IMR-90 (cell line): Measurements from ENCODE around the gene MFRP. TPM values are rescaled to one million over a fixed set of nuclear protein-coding genes. Genes with fewer than 3 reads are reported as not detected.

Experiments used
- ATAC-seq: fragments of 200-7000 bp; cut with Tn5 transposase; 2 replicates; pipeline ENCODE4 v1.9.1; 2020; ENCODE audit warnings: low read depth, mild to moderate bottlenecking, moderate library complexity
- BruUV-seq: library from RNA; stranded (reverse); fragments of 400-500 nt; replicated peaks from 2 replicates; lab custom pipeline; 2021; lab: Mats Ljungman, UMichigan
- CTCF ChIA-PET: fragments of 300-600 bp; formaldehyde crosslinking; extraction: SDS; loops from one replicate; lab custom pipeline; 2021; ENCODE audit warnings: antibody characterized with exemption; lab: Yijun Ruan, JAX
- POLR2A ChIA-PET: fragments of 300-600 bp; sonication (Branson Sonifier 250); formaldehyde crosslinking; loops from one replicate; lab custom pipeline; 2022; ENCODE audit warnings: antibody characterized with exemption; ENCODE audit not compliant: unreplicated experiment; lab: Charles Lee
- DNase-seq: peaks from one replicate; pipeline ENCODE4 v3.0.0; 2013
- H2AFZ ChIP-seq: replicated peaks from 2 replicates; pipeline ENCODE3; 2013; ENCODE audit warnings: low read length, mild to moderate bottlenecking; ENCODE audit not compliant: poor library complexity
- H2AK5ac ChIP-seq: 2 replicates; pipeline ENCODE4 v1.6.1; 2013; ENCODE audit warnings: low read depth, low read length, inconsistent platforms
- H2AK9ac ChIP-seq: replicated peaks from 2 replicates; pipeline ENCODE3; 2013; ENCODE audit warnings: mild to moderate bottlenecking, low read depth, low read length, moderate library complexity; ENCODE audit not compliant: poor library complexity
- H2BK120ac ChIP-seq: 2 replicates; pipeline ENCODE4 v1.6.1; 2013; ENCODE audit warnings: low read depth, low read length, inconsistent platforms
- H2BK15ac ChIP-seq: 3 replicates; pipeline ENCODE4 v1.6.1; 2013; ENCODE audit warnings: low read depth, low read length, inconsistent platforms
- H2BK20ac ChIP-seq: 2 replicates; pipeline ENCODE4 v1.6.1; 2013; ENCODE audit warnings: low read depth, mild to moderate bottlenecking, inconsistent platforms, low read length, moderate library complexity
- H2BK5ac ChIP-seq: 2 replicates; pipeline ENCODE4 v1.6.1; 2013; ENCODE audit warnings: mild to moderate bottlenecking, low read depth, low read length, inconsistent platforms; ENCODE audit not compliant: poor library complexity, severe bottlenecking
- H3K14ac ChIP-seq: replicated peaks from 2 replicates; pipeline ENCODE4 v1.6.1; 2013; ENCODE audit warnings: low read depth, low read length, inconsistent platforms
- H3K18ac ChIP-seq: 2 replicates; pipeline ENCODE4 v1.6.1; 2013; ENCODE audit warnings: low read depth, low read length, control low read depth
- H3K23ac ChIP-seq: 2 replicates; pipeline ENCODE4 v1.6.1; 2013; ENCODE audit warnings: low read depth, low read length, inconsistent platforms
- H3K27ac ChIP-seq: 2 replicates; pipeline ENCODE4 v1.5.1; 2013; ENCODE audit warnings: mild to moderate bottlenecking, control low read depth, low read length; ENCODE audit not compliant: insufficient read depth
- H3K27me3 ChIP-seq: 2 replicates; pipeline ENCODE4 v1.6.1; 2013; ENCODE audit warnings: low read length; ENCODE audit not compliant: control insufficient read depth, insufficient read depth
- H3K36me3 ChIP-seq: 2 replicates; pipeline ENCODE4 v1.6.1; 2013; ENCODE audit warnings: low read length, mixed read lengths; ENCODE audit not compliant: control insufficient read depth, insufficient read depth
- H3K4ac ChIP-seq: 2 replicates; pipeline ENCODE4 v1.6.1; 2013; ENCODE audit warnings: low read depth, low read length, inconsistent platforms
- H3K4me1 ChIP-seq: 2 replicates; pipeline ENCODE4 v1.6.1; 2013; ENCODE audit warnings: low read length, mixed read lengths; ENCODE audit not compliant: control insufficient read depth, insufficient read depth
- H3K4me2 ChIP-seq: 2 replicates; pipeline ENCODE4 v1.6.1; 2013; ENCODE audit warnings: low read depth, mild to moderate bottlenecking, control low read depth, low read length, moderate library complexity
- H3K4me3 ChIP-seq: 2 replicates; pipeline ENCODE4 v1.5.1; 2013; ENCODE audit warnings: low read depth, mild to moderate bottlenecking, control low read depth, low read length, moderate library complexity; ENCODE audit not compliant: insufficient read depth
- H3K56ac ChIP-seq: 2 replicates; pipeline ENCODE4 v1.6.1; 2013; ENCODE audit warnings: low read length, inconsistent platforms; ENCODE audit not compliant: insufficient read depth; ENCODE audit errors: extremely low read depth
- H3K79me1 ChIP-seq, 2 experiments: 2 replicates each; pipeline ENCODE4 v1.6.1; 2013; ENCODE audit warnings: low read length in 2 of 2, inconsistent platforms in 1 of 2, low read depth in 1 of 2
- H3K9ac ChIP-seq: 2 replicates; pipeline ENCODE4 v1.6.1; 2013; ENCODE audit warnings: low read depth, low read length, control low read depth
- H3K9me1 ChIP-seq: 2 replicates; pipeline ENCODE4 v1.6.1; 2013; ENCODE audit warnings: low read length, inconsistent platforms; ENCODE audit not compliant: insufficient read depth
- H3K9me3 ChIP-seq: 2 replicates; pipeline ENCODE4 v1.6.1; 2013; ENCODE audit warnings: low read length; ENCODE audit not compliant: control insufficient read depth, insufficient read depth
- H4K20me1 ChIP-seq: 2 replicates; pipeline ENCODE4 v1.6.1; 2013; ENCODE audit warnings: low read length, inconsistent platforms; ENCODE audit not compliant: insufficient read depth
- H4K5ac ChIP-seq: 2 replicates; pipeline ENCODE4 v1.6.1; 2013; ENCODE audit warnings: mild to moderate bottlenecking, low read depth, low read length, control low read depth
- H4K8ac ChIP-seq, 2 experiments: 2 replicates each; pipeline ENCODE4 v1.6.1; 2013; ENCODE audit warnings: low read depth in 2 of 2, low read length in 2 of 2, control low read depth in 1 of 2, inconsistent platforms in 1 of 2
- H4K91ac ChIP-seq: 2 replicates; pipeline ENCODE4 v1.6.1; 2013; ENCODE audit warnings: low read depth, low read length, inconsistent platforms; ENCODE audit not compliant: insufficient read depth
- BHLHE40 ChIP-seq: fragments of 150-350 bp; IDR thresholded peaks from 2 replicates; pipeline ENCODE4 v1.6.1; 2016; ENCODE audit warnings: mild to moderate bottlenecking, low read depth, low read length
- CEBPB ChIP-seq: IDR thresholded peaks from 2 replicates; pipeline ENCODE4 v1.6.1; 2012; ENCODE audit warnings: low read depth, low read length, improper control_type of control experiment
- CHD1 ChIP-seq: IDR thresholded peaks from 2 replicates; pipeline ENCODE4 v1.6.1; 2012; ENCODE audit warnings: low read depth, low read length, improper control_type of control experiment
- MAFK ChIP-seq: IDR thresholded peaks from 2 replicates; pipeline ENCODE4 v1.6.1; 2012; ENCODE audit warnings: low read depth, low read length, improper control_type of control experiment
- MAZ ChIP-seq: IDR thresholded peaks from 2 replicates; pipeline ENCODE4 v1.6.1; 2012; ENCODE audit warnings: low read depth, mild to moderate bottlenecking, low read length, improper control_type of control experiment, moderate library complexity, borderline replicate concordance
- MXI1 ChIP-seq: IDR thresholded peaks from 2 replicates; pipeline ENCODE4 v1.6.1; 2012; ENCODE audit warnings: low read depth, mild to moderate bottlenecking, low read length, moderate library complexity, borderline replicate concordance
- NFE2L2 ChIP-seq: fragments of 150-350 bp; IDR thresholded peaks from 2 replicates; pipeline ENCODE4 v1.6.1; 2016; ENCODE audit warnings: low read depth, mild to moderate bottlenecking, low read length
- POLR2A ChIP-seq: IDR thresholded peaks from 2 replicates; pipeline ENCODE4 v1.6.1; 2012; ENCODE audit warnings: mild to moderate bottlenecking, low read depth, low read length
- RAD21 ChIP-seq: IDR thresholded peaks from 2 replicates; pipeline ENCODE4 v1.6.1; 2012; ENCODE audit warnings: low read length, improper control_type of control experiment
- RCOR1 ChIP-seq: IDR thresholded peaks from 2 replicates; pipeline ENCODE4 v1.6.1; 2012; ENCODE audit warnings: mild to moderate bottlenecking, low read length, improper control_type of control experiment; ENCODE audit not compliant: insufficient replicate concordance
- RFX5 ChIP-seq: IDR thresholded peaks from 2 replicates; pipeline ENCODE4 v1.8.0; 2012; ENCODE audit warnings: low read depth, mild to moderate bottlenecking, low read length, moderate library complexity
- SMC3 ChIP-seq: fragments of 150-350 bp; IDR thresholded peaks from 2 replicates; pipeline ENCODE4 v1.6.1; 2016; ENCODE audit warnings: low read depth, mild to moderate bottlenecking, antibody characterized with exemption, low read length, moderate library complexity
- WGBS, 2 experiments: methylation state at CpG; one replicate each; pipeline versions ENCODE4 v1.1.5 to v1.1.7; 2013; ENCODE audit warnings: missing lambda C conversion rate in 2 of 2; ENCODE audit not compliant: insufficient read length in 1 of 2; ENCODE audit errors: extremely low coverage in 2 of 2; 5-methylcytosine and 5-hydroxymethylcytosine counted together
- dilution Hi-C: fragments of 300-500 bp; cut with HindIII; formaldehyde crosslinking; loops from one replicate; pipeline ENCODE4 v1.14.3; 2018; ENCODE audit warnings: low sequenced_read_pairs; ENCODE audit not compliant: unreplicated experiment
- in situ Hi-C: fragments of 300-500 bp; cut with MboI; formaldehyde crosslinking; loops from 3 replicates; pipeline ENCODE4 v1.14.3; 2019; ENCODE audit warnings: low sequenced_read_pairs, inconsistent platforms, mixed read lengths
- intact Hi-C: fragments of 100-400 bp; cut with micrococcal nuclease; formaldehyde crosslinking; loops from 2 replicates; pipeline ENCODE4 v1.10.0; 2022
- polyA plus RNA-seq, 3 experiments: library from polyadenylated mRNA; depleted of rRNA; stranded (reverse); fragments of >200 nt; gene quantifications; 2 replicates each; pipeline ENCODE4 v1.2.3, GENCODE V29; 2012; ENCODE audit warnings: low replicate concordance in 1 of 3
- total RNA-seq: library from RNA; depleted of rRNA; stranded (reverse); fragments of >200 nt; gene quantifications from 2 replicates; pipeline ENCODE4 v1.2.3, GENCODE V29; 2012
- TF ChIP-seq, protein P1 (sequence below): fragments of 150-350 bp; IDR thresholded peaks from 2 replicates; pipeline ENCODE4 v1.6.1; 2016; ENCODE audit warnings: low read depth, mild to moderate bottlenecking, low read length, moderate library complexity, borderline replicate concordance
- TF ChIP-seq, protein P2 (sequence below): fragments of 150-350 bp; IDR thresholded peaks from 2 replicates; pipeline ENCODE4 v1.6.1; 2017; ENCODE audit warnings: mild to moderate bottlenecking, antibody characterized with exemption, low read length, low read depth
- TF ChIP-seq, protein P3 (sequence below): conservative IDR thresholded peaks from 2 replicates; pipeline ENCODE4 v1.5.1; 2012; ENCODE audit warnings: mild to moderate bottlenecking, low read depth, low read length, improper control_type of control experiment

The MFRP gene
- total and polyA plus RNA-seq, 2 of the 4 experiments (the other 2 are of a cell fraction): not detected

DNA sequence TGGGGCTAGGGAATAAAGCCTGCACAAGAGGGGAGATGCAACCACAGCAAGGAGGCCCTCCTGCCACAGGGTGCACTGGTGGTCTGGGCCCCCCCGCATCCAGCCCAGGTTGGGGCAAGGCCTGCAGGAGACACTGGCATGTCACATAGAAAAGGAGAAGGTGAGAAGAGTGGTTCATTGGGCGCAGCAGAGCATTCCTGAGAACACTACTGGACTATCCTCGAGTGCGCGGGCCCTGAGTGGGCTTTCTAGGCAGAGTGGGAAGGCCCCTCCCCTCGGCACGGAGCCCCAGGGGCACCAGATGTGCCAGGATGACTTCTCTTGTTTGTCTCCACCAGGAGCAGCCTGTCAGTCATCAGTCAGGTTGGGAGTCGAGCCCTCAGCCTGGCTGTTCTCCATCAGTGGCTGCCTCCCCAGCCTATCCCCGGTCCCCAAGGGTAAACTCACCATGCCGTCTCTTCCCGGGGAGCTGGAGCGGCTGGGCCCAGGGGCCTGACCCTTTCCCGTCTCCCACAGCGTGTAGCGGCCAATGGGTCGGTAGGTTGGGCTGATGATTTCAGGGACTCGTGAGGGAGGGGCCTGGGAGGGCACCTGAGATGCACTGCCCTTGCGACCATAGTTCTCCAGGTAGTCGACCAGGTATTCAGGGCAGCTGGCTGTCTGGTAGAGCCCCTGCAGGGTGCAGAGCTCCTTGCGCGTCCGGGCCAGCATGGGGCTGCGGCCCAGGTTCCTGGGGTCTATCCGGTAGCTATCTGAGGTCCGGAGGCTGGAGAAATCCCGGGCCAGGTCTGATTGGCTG, 26.0 kb upstream of the MFRP start:
- BruUV-seq: no TSS peak
- Histone ChIP-seq H3K79me1 (no peaks in the 10 kb centered on the region), H3K56ac (no peak overlapping the region), H3K4me1 (peaks cover 30% of the 10 kb centered on the region), H2BK20ac (no peak overlapping the region), H3K4me3 (no peak overlapping the region), H4K8ac (no peak overlapping the region), H4K20me1 (no peaks in the 10 kb centered on the region), H3K4ac (no peak overlapping the region), H3K18ac (no peak overlapping the region), H2BK120ac (no peak overlapping the region), H2AFZ (no peak overlapping the region), H3K9me3 (no peaks in the 10 kb centered on the region), H4K91ac (no peak overlapping the region), H3K14ac (no peak overlapping the region), H3K9me1 (peaks cover 6% of the 10 kb centered on the region), H4K5ac (no peak overlapping the region), H3K4me2 (no peak overlapping the region), H3K36me3 (no peaks in the 10 kb centered on the region), H3K9ac (no peak overlapping the region), H2BK15ac (no peak overlapping the region), H3K27ac (no peak overlapping the region), H2BK5ac (no peak overlapping the region), H2AK9ac (no peak overlapping the region), H2AK5ac (no peak overlapping the region), H3K27me3 (no peaks in the 10 kb centered on the region), H3K23ac (no peak overlapping the region)
- 87% methylated on average over 13 of the region's 26 CpGs; no CpG with 5 or more reads in 1 of the 2 experiments for WGBS, 2 experiments
- POLR2A ChIA-PET: no interaction called here
- in situ Hi-C loops: loop anchor here (25.0 kb wide), 1 partner anchor 740 kb away; no protein-coding TSS in a partner anchor
- no peak for DNase-seq
- intact Hi-C loops: no loop called here
- dilution Hi-C loops: no loop called here
- CTCF ChIA-PET: interaction anchor here (1.6 to 5.3 kb wide), 2 partner anchors 16 to 34 kb away, joined by 3 to 30 read pairs; no protein-coding TSS in a partner anchor
- no peak for ATAC-seq
- TF ChIP-seq MXI1: no peak
- no peak for TF ChIP-seq RFX5
- no peak for TF ChIP-seq RAD21
- TF ChIP-seq, protein P1, sequence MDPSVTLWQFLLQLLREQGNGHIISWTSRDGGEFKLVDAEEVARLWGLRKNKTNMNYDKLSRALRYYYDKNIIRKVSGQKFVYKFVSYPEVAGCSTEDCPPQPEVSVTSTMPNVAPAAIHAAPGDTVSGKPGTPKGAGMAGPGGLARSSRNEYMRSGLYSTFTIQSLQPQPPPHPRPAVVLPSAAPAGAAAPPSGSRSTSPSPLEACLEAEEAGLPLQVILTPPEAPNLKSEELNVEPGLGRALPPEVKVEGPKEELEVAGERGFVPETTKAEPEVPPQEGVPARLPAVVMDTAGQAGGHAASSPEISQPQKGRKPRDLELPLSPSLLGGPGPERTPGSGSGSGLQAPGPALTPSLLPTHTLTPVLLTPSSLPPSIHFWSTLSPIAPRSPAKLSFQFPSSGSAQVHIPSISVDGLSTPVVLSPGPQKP: no peak
- TF ChIP-seq, protein P2, sequence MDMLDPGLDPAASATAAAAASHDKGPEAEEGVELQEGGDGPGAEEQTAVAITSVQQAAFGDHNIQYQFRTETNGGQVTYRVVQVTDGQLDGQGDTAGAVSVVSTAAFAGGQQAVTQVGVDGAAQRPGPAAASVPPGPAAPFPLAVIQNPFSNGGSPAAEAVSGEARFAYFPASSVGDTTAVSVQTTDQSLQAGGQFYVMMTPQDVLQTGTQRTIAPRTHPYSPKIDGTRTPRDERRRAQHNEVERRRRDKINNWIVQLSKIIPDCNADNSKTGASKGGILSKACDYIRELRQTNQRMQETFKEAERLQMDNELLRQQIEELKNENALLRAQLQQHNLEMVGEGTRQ: no peak
- no peak for TF ChIP-seq SMC3
- TF ChIP-seq MAFK: no peak
- TF ChIP-seq MAZ: no peak
- TF ChIP-seq NFE2L2: no peak
- no peak for TF ChIP-seq RCOR1
- TF ChIP-seq, protein P3, sequence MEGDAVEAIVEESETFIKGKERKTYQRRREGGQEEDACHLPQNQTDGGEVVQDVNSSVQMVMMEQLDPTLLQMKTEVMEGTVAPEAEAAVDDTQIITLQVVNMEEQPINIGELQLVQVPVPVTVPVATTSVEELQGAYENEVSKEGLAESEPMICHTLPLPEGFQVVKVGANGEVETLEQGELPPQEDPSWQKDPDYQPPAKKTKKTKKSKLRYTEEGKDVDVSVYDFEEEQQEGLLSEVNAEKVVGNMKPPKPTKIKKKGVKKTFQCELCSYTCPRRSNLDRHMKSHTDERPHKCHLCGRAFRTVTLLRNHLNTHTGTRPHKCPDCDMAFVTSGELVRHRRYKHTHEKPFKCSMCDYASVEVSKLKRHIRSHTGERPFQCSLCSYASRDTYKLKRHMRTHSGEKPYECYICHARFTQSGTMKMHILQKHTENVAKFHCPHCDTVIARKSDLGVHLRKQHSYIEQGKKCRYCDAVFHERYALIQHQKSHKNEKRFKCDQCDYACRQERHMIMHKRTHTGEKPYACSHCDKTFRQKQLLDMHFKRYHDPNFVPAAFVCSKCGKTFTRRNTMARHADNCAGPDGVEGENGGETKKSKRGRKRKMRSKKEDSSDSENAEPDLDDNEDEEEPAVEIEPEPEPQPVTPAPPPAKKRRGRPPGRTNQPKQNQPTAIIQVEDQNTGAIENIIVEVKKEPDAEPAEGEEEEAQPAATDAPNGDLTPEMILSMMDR: no peak
- TF ChIP-seq POLR2A: no peak
- no peak for TF ChIP-seq CEBPB
- TF ChIP-seq BHLHE40: no peak
- TF ChIP-seq CHD1: no peak
